Measurements from ENCODE around the gene BRPF1. TPM values are rescaled to one million over a fixed set of nuclear protein-coding genes. Genes with fewer than 3 reads are reported as not detected.

The BRPF1 gene
- total RNA-seq, 2 experiments from 2014 or later: 57.3 to 58.8 TPM

DNA sequence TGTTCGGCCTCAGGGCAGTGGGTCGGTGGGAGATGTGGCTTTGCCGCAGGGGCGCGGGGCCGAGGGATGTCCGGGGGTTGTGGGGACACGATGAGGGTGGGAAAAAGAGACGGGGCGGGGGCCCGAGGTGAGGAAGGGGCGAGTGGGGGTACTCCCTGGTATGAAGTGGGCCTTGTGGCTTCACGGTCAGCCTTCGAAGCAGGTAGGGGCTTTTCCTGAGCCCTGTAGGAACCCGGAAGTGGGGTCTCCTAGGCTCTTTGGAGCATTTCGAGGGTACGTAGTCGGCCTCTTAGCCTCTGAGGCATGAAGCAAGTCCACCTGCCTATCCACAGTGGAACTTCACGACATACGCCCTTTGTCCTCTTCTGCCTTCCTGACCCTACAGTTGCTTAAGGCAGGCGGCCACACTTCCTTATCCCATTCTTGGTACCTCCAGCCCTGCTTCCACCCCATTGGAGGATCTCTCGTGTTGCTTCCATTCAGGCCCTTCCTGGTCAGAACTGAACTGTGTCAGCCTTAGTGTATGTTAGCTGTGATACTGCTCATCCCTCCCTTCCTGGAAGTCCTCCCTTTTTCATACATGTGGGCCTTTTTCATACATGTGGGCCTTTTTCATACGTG, 61.7 kb downstream of the BRPF1 start:
- POLR2A ChIA-PET: interaction anchor here (0.6 to 2.3 kb wide), 25 partner anchors 8 to 528 kb away, joined by 3 to 47 read pairs (median 4); partner anchors contain the start of genes BRPF1, CAMK1, JAGN1 and MTMR14
- no peaks in the 10 kb centered on the region for H3K9me3 Mint-ChIP-seq
- ATAC-seq (ENCODE audit: low read depth): peak; percentile 4
- peaks cover 50% of the 10 kb centered on the region for H3K4me1 Mint-ChIP-seq
- DNase-seq: no peak
- peak overlapping the region; percentile 100 for H3K27ac Mint-ChIP-seq
- peaks cover 50% of the 10 kb centered on the region for H3K36me3 Mint-ChIP-seq
- peak overlapping the region; percentile 99 for H3K4me3 Mint-ChIP-seq
- no peaks in the 10 kb centered on the region for H3K27me3 Mint-ChIP-seq

- POLR2A ChIA-PET: interaction anchor here (1.6 to 2.3 kb wide), 4 partner anchors 10 to 44 kb away, joined by 4 to 47 read pairs (median 32); partner anchors contain the start of genes OGG1 and TTLL3
- Mint-ChIP-seq H3K9me3 (no peaks in the 10 kb centered on the region), H3K27me3 (no peaks in the 10 kb centered on the region), H3K4me3 (peak overlapping the region; percentile 99), H3K36me3 (peaks cover 45% of the 10 kb centered on the region), H3K4me1 (peaks cover 44% of the 10 kb centered on the region), H3K27ac (peak overlapping the region; percentile 75)
- ATAC-seq (ENCODE audit: low read depth) (no peak), DNase-seq (no peak)
Measured at GRCh38 chr3:9794400-9794799, 62.9 kb downstream of the BRPF1 start.

GRCh38 chr3:9795207-9795606, 63.7 kb downstream of the BRPF1 start:
- Mint-ChIP-seq H3K4me3 (peak overlapping the region; percentile 73), H3K4me1 (peaks cover 42% of the 10 kb centered on the region), H3K27ac (peak overlapping the region; percentile 79), H3K36me3 (peaks cover 42% of the 10 kb centered on the region), H3K9me3 (no peaks in the 10 kb centered on the region), H3K27me3 (no peaks in the 10 kb centered on the region)
- ATAC-seq (ENCODE audit: low read depth) (no peak), DNase-seq (no peak)
- POLR2A ChIA-PET: no interaction called here

DNA sequence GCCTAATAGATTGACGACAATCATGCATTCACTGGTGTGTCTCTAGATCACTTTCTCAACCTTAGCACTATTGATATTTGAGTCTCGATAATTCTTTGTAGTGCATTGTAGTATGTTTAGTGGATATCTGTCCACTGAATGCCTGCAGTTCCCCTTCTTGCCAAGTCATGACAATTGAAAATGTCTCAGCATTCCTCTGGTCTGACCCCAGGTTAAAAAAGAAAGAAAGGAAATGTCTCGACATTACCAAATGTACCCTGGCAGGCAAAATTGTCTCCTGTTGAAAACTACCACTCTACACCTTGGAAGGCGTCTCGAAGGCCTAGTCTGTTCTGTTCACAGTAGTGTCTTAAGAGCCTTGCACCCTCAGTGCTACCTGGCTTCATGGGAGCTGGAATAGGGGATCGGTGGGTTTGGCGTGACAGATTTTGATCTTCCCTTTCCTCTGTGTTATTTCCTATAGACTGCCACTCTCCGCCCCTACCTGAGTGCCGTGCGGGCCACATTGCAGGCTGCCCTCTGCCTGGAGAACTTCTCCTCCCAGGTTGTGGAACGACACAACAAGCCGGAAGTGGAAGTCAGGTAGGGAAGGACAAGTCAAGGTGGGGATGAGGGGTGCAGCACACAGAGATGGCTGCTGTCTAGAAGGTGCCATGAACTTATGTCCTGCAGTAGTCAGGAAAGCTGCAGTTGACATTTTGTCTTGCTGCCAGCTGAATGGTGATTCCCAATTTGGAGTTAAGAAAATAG, 65.8 kb downstream of the BRPF1 start:
- no peak for DNase-seq
- H3K27me3 Mint-ChIP-seq: no peaks in the 10 kb centered on the region
- H3K4me1 Mint-ChIP-seq: peaks cover 26% of the 10 kb centered on the region
- no peaks in the 10 kb centered on the region for H3K9me3 Mint-ChIP-seq
- H3K27ac Mint-ChIP-seq: no peak overlapping the region
- H3K4me3 Mint-ChIP-seq: no peak overlapping the region
- no peak for ATAC-seq (ENCODE audit: low read depth)
- POLR2A ChIA-PET: no interaction called here
- peaks cover 46% of the 10 kb centered on the region for H3K36me3 Mint-ChIP-seq

Other genes starting within 250 kb of the BRPF1 start
- not detected for gene LHFPL4, start 177.9 kb upstream of the BRPF1 start, total RNA-seq
- gene MTMR14, start 82.2 kb upstream of the BRPF1 start, total RNA-seq: 10 to 100 TPM; 52.5 to 57.1 TPM
- 1 to 10 TPM in 1 of 2 experiments, not detected in 1; 1.1 TPM for gene CPNE9, start 27.9 kb upstream of the BRPF1 start, total RNA-seq
- 10 to 100 TPM; 41.3 to 46.1 TPM for gene OGG1, start 18.2 kb downstream of the BRPF1 start, total RNA-seq
- gene CAMK1, start 38.2 kb downstream of the BRPF1 start, total RNA-seq: 10 to 100 TPM; 25.2 to 26.9 TPM
- gene TADA3, start 60.7 kb downstream of the BRPF1 start, total RNA-seq: 10 to 100 TPM; 71.8 to 73.3 TPM
- gene ARPC4, start 61.3 kb downstream of the BRPF1 start, total RNA-seq: 100 to 1,000 TPM; 225 to 227 TPM
- gene TTLL3, start 78.5 kb downstream of the BRPF1 start, total RNA-seq: 10 to 100 TPM; 84.0 to 85.7 TPM
- gene RPUSD3, start 112.3 kb downstream of the BRPF1 start, total RNA-seq: 10 to 100 TPM; 46.3 to 50.8 TPM
- gene CIDEC, start 148.5 kb downstream of the BRPF1 start, total RNA-seq: not detected
- gene JAGN1, start 158.9 kb downstream of the BRPF1 start, total RNA-seq: 10 to 100 TPM; 31.5 to 34.2 TPM
- gene IL17RE, start 171.1 kb downstream of the BRPF1 start, total RNA-seq: 1 to 10 TPM in 1 of 2 experiments, under 1 TPM in 1; 0.94 to 1.1 TPM
- under 1 TPM in 1 of 2 experiments, not detected in 1; 0.22 TPM for gene IL17RC, start 185.4 kb downstream of the BRPF1 start, total RNA-seq
- 10 to 100 TPM; 26.2 to 29.3 TPM for gene CRELD1, start 202.1 kb downstream of the BRPF1 start, total RNA-seq
- 1 to 10 TPM; 5.3 to 5.9 TPM for gene PRRT3, start 220.7 kb downstream of the BRPF1 start, total RNA-seq

All from activated naive CD8-positive, alpha-beta T cell treated with anti-CD3 and anti-CD28 coated beads, Interleukin-2, amount 10 ng/mL, durations not matched to agents 7 days and 5 days (primary cell).